Measurements from ENCODE around the gene CHRDL2.
A peak's percentile ranks its signal among the peaks of the same experiment; 100 is the strongest.

The CHRDL2 gene

GRCh38 chr11:74710281-74710938, 20.8 kb downstream of the CHRDL2 start:
- DNase-seq: no peak

- DNase-seq: no peak
These were observed 22.1 kb downstream of the CHRDL2 start for GRCh38 chr11:74709175-74709574.

GRCh38 chr11:74707602-74708510, 23.4 kb downstream of the CHRDL2 start:
- no peak for DNase-seq

GRCh38 chr11:74707182-74707581, 24.0 kb downstream of the CHRDL2 start:
- DNase-seq: no peak

GRCh38 chr11:74703211-74703610, 28.0 kb downstream of the CHRDL2 start:
- DNase-seq: no peak

GRCh38 chr11:74702383-74703007, 28.7 kb downstream of the CHRDL2 start:
- peak; percentile 88 for DNase-seq

GRCh38 chr11:74701351-74701750, 29.9 kb downstream of the CHRDL2 start:
- DNase-seq: no peak

- no peak for DNase-seq
These were observed 31.4 kb downstream of the CHRDL2 start for GRCh38 chr11:74699615-74700396.

- DNase-seq: no peak
These were observed 33.5 kb downstream of the CHRDL2 start for GRCh38 chr11:74697722-74698121.

- peak; percentile 76 for DNase-seq
These were observed 34.1 kb downstream of the CHRDL2 start for GRCh38 chr11:74696939-74697675.

GRCh38 chr11:74696500-74696899, 34.7 kb downstream of the CHRDL2 start:
- DNase-seq: no peak

GRCh38 chr11:74695705-74696280, 35.4 kb downstream of the CHRDL2 start:
- no peak for DNase-seq

GRCh38 chr11:74694136-74694930, 36.9 kb downstream of the CHRDL2 start:
- DNase-seq: no peak

- no peak for DNase-seq
These were observed 37.7 kb downstream of the CHRDL2 start for GRCh38 chr11:74693531-74693930.

GRCh38 chr11:74691755-74692154, 39.5 kb downstream of the CHRDL2 start:
- no peak for DNase-seq

- no peak for DNase-seq
These were observed 41.6 kb downstream of the CHRDL2 start for GRCh38 chr11:74689666-74690065.

- peak; percentile 56 for DNase-seq
These were observed 43.8 kb downstream of the CHRDL2 start for GRCh38 chr11:74687237-74688023.

- peak; percentile 36 for DNase-seq
These were observed 44.4 kb downstream of the CHRDL2 start for GRCh38 chr11:74686792-74687191.

- DNase-seq: peak; percentile 12
These were observed 45.3 kb downstream of the CHRDL2 start for GRCh38 chr11:74685905-74686304.

GRCh38 chr11:74685338-74685737, 45.9 kb downstream of the CHRDL2 start:
- no peak for DNase-seq
